DMS153 treated with DMSO at 0.1 percent for 48 hours (cell line): Measurements from ENCODE around the gene PRRC2C.

Experiments used
- DNase-seq: peaks from one replicate; lab custom pipeline; 2025; ENCODE audit not compliant: unreplicated experiment; lab: John Stamatoyannopoulos, UW

The PRRC2C gene

GRCh38 chr1:171635661-171636060 is 150.3 kb downstream of the PRRC2C start:
- no peak for DNase-seq

GRCh38 chr1:171636141-171636540 is 150.8 kb downstream of the PRRC2C start:
- DNase-seq: no peak

DNA sequence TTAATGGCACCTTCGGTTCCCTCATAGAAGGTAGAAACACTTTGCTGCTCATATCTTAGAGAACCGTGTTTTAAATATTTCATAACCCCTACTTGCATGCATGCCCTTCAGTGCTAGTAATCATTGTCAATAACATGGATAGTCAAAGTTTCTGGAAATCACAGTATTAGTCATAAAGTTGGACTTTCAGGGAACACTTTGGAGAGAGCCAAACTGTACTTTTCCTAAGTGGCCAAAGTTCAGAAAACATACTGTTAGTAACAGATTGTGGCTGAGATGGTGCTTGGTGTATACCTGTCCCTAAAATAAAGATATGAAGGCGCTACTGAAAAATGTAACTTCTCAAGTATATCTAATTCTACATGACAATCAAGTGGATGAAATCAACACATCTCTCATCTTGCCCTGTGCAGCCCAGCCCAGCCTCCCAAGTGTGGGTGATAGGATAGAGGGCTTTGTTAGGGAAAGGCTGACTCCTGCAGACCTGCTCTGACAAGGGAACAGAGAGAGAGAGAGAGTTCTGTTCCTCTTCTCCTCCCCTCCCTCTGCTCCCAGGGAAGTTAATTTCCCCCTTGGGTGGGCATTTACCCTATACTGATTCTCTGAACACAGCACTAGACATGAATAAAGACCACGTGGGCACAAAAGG is 152.7 kb downstream of the PRRC2C start:
- DNase-seq: no peak

GRCh38 chr1:171640225-171640624 is 154.9 kb downstream of the PRRC2C start:
- DNase-seq: no peak

- no peak for DNase-seq
Measured at GRCh38 chr1:171641076-171641864, 155.9 kb downstream of the PRRC2C start.

GRCh38 chr1:171642197-171642596 is 156.9 kb downstream of the PRRC2C start:
- DNase-seq: no peak
